Islet precursor cell (in vitro differentiated cells): Measurements from ENCODE around the gene CAPN7.

Source experiments
- DNase-seq: peaks from one replicate; pipeline ENCODE4 v3.0.0-alpha.2; 2018

The CAPN7 gene

DNA sequence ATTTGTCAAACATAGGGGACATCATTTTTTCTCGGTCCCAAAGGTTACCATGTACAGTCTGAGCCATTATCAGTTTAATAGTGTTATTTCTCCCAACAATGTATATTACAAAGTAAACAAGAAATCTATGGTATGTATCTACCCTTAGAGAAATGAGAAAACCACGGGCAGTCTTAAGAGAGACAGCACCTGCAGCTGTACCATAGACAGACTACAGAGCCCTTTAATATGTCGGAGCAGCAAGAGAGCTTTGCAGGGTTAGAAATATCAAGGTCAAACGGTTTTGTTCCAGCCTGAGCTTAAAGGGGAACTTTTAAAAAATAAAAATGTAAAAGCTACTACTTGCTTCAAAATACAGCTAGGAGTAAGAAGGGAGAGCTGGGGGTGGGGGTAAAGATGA, 73.2 kb downstream of the CAPN7 start:
- no peak for DNase-seq

DNA sequence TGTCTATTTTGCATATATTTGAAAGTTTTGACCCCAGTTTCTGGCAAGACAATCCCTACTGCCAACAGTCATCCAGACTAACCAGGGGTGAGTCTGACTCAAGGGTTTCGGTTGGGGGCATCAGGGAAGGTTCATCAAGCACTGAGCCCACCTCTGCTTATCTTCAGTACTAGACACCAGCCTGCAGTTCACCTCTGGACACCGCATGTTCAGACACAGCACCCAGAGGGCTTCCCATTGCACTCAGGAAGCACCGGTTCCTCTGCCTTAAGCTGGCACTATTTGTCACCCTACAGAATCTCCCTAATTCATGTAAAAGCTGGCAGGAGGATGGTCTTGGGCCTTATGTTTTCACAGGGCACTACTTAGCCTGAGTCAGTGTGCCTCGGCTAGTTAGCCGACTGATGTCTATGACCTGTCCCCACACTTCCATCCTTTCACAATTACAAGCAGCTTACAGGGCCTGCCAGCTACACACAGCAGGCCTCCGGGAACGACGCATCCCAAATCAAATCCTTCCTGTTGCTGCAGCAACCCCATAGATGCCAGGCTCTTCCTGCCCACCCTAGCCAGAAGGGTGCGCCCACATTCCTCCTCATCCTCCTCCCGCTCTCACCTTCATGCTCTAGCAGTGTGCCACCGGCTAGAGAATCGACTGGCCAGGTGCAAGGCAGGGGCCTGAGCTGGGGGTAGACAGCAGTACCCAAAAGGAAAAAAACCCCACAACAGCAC, 73.8 kb downstream of the CAPN7 start:
- no peak for DNase-seq

DNA sequence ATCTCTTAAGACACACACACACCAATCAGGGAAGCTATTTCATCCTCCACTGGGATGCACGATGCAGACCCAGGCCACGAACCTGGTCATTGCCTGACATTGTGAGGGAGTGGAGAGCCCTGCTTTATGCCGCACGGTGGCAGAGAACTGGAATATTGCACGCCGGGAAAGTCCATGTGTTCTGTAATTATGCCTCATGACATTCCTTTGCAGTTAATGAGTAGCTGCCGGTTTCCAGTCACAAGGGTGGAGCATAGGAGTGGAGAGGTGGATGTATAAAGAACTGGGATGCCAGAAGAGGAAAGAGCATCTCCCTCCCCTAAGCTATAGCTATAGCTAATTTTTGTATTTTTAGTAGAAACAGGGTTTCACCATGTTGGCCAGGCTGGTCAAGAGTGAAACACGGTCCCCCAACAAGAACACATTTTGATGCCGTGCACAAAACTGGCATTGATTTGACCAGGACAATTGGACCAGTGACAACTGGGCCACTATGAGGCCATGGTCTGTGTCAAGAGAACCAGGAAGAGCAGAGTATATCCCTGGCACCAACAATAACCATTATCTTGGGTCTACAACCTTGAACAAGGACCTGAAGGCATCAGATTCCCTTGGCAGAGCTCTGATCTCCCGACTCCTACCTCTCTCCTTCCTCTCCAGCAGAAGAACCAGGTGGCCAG, 74.9 kb downstream of the CAPN7 start:
- no peak for DNase-seq

DNA sequence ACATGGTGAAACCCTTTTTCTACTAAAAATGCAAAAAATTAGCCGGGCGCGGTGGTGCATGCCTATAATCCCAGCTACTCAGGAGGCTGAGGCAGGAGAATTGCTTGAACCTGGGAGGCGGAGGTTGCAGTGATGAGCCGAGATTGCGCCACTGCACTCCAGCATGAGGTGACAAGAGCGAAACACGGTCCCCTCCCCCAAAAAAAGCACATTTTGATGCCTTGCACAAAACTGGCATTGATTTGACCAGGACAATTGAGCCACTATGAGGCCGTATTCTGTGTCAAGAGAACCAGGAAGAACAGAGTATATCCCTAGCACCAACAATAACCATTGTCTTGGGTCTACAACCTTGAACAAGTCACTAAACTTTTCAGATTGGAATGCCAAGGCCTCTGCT, 75.8 kb downstream of the CAPN7 start:
- no peak for DNase-seq

DNA sequence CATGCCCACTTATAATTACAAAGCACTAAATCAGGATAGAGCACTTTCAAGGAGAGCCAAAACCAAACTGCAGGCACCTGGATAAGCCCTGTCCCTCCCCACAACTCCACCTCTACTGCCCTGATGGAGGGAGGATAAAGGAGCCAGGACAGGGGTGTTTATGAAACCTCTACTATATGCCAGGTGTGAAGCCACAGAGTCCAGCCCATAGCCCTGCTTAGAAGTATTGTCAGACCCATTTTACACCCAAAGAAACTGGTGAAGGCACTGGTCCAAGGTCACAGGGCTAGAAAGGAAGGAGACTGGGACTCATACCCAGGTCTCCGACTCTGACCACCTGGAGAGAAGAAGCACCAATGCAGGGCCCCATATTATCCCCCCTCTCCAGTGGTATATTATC, 77.7 kb downstream of the CAPN7 start:
- DNase-seq, result no peak

DNA sequence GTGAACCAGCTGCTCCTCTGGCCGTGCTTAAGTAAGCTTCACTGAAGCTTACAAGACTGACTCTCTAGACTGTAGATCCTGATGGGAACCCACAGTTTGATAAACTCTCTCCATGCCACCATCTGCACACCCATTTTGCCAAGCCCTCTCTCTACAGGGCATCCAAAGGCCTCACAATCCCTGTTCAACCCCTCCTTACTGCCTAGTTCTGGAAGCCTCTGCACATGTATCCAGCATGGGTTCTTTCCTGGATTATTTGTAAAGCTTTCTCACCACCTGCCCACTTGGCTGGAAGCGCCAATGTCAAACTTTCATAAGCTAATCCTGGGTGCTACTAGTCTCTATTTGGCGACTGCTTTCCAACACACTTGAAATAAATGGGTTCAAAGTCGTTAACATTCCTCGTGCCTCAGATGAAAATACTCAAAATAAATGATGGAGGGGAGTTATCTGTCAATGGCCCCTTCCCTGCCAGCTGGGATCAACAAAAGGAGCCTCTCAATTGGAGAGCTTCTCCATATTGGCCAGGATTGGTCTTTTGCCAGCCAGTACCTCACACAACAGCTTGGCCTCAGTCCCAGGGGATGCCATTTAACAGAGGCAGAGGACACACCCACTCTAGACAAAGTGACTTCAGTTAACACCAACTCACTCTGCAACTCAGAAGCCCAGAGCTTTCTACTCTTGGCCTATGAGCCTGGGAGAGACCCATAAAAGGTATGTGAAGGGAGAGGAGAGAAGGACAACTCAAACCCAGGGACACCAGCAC, 78.3 kb downstream of the CAPN7 start:
- no peak for DNase-seq

DNA sequence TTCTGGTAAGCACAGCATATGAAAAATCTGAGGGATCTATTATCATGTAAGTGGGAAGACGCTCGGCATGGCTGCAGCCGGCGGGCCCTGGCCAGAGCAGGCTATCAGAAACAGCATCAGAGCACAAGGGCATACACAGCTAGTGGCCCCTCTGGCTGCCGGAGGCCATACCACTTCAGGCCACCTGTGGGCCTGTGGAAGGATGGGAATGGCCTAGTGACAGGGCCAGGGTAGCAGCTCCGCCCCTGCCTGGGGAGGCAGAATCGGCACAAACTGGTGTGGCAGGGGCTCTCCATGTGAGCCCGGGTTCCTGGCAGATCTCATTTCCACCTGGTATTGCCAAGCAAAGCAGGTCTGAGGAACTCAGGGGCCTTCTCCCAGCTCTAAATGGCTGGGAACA, 80.0 kb downstream of the CAPN7 start:
- DNase-seq, result no peak

DNA sequence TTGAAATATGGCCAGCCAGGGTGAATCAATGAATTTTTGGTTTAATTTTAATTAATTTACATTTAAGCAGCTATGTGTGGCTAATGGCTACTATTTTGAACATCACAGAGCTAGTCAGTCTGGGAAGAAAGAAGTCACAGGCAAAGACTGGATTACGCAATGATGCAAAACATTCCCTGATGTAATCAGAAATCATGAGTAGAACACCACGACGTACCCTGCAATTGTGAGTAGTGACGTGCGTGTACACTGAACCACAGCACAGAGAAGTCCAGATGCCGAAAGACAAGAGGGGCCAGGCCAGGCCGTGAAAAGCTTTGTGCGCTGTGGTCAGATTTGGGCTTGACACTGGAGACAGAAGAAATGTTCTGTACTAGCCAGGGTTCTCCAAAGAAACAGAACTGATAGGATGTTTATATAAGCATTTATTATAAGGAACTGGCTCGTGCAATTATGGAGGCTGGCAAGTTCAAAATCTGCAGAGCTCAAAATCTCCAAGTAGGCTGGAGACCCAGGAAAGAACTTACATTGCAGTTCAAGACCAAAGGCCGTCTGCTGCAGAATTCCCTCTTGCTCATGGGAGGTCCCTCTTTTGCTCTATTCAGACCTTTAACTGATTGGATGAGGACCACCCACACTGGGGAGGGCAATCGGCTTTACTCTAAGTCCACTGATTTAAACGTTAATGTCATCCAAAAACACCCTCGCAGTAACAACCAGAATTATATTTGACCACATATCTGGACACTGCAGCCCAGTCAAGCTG, 81.7 kb downstream of the CAPN7 start:
- no peak for DNase-seq

DNA sequence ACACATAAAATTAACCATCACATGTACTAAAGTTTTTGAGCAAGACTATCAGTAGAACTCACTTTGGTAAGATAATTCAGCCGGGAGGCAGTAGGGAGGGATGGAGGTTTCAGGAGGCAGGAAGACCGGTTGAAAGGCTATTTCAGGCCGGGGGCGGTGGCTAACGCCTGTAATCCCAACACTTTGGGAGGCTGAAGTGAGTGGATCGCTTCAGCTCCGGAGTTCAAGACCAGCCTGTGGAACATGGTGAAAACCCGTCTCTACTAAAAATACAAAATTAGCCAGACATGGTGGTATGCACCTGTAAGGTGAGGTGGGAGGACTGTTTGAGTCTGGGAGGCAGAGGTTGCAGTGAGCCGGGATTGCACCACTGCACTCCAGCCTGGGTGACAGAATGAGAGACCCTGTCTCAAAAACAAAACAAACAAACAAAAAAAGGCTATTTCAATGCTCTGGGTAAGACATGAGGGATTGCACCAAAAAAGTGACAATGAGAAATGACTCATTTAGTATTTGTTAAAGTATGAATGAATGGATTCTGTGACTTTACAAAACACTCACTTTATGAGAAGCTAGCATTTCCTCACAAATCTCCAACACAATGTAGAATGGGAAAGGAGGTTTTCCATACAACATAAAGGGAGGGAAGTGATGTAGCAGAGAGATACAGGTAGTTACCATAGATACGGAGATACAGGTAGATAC, 82.4 kb downstream of the CAPN7 start:
- no peak for DNase-seq

DNA sequence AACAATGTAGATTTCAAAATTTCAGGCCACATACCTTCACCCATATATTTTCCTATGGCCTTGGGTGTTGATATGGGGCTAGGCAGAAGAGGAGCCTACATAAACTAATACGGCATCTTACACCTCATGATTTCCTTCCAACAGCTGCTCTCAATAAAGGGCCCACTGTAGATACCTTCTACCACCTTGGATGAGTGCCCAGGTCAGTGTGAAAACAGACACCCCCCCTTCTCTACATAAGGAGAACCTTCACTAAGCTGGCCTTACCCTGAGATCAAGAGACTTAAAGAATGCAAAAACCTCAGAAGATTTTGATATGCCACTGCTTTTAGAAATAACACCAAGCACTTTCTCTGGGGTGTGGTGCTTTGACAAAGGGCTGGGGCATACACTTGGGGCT, 83.6 kb downstream of the CAPN7 start:
- DNase-seq, result no peak

DNA sequence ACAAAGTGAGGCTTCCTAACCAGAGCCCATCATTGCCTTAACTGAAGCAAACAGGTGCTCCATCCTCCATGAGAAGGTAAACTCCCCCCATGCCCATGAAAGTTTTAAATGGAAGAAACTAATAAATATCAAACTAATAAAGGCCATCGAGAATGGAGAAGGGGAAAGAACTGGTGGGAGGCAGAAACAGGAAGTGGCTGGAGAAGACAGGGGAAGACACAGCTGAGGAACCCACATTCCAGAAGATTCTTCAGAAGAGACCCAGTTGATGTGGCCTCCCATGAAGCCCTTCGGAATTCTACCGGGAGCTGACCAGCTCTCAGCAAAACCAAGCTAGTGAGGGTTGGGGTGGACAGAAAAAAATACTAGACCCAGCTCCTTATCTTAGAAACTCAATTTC, 84.7 kb downstream of the CAPN7 start:
- no peak for DNase-seq

DNA sequence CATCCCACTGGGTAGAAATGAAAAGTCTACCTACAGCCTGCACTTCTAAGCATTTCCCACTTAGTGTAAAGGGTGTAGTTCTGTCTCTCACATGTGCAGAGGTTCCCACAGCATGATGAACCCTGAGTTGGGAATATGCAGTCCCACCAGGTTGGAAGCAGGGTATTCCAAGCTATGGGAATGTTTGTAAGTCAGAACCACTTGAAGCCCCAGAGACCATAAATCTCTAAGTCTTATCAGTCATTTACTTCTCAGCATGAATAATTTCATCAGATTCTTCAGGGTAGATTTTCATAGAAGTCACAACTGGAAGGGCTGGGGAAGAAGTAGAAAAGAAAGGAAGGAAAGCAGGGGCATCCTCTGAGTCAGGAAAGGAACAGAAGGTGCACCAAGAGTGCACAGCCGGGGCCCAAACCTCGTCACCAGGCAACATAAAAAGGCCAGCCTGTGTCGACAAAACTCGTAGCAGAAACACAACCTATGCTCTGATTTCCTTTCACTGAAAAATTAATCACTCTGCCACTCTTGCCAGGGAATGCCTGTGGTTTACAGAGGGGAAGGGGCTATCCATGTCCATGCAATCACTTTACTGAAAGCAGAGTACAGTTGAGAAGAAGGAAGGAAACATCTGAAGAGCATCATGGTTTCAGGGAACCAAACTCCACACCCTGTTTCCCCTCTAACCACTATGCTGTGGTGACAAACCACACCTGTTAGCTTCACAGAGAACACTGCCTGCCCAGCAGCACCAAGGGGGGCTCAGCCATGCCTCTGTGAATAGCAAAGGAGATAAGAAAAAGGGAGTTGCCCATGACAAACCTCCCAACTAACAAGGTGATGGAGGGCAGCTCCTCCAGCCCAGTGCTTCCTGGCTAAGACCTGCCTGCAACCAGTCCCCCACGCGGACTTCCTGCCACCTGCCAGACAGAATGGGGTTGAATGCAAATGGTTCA, 85.8 kb downstream of the CAPN7 start:
- DNase-seq, result no peak

DNA sequence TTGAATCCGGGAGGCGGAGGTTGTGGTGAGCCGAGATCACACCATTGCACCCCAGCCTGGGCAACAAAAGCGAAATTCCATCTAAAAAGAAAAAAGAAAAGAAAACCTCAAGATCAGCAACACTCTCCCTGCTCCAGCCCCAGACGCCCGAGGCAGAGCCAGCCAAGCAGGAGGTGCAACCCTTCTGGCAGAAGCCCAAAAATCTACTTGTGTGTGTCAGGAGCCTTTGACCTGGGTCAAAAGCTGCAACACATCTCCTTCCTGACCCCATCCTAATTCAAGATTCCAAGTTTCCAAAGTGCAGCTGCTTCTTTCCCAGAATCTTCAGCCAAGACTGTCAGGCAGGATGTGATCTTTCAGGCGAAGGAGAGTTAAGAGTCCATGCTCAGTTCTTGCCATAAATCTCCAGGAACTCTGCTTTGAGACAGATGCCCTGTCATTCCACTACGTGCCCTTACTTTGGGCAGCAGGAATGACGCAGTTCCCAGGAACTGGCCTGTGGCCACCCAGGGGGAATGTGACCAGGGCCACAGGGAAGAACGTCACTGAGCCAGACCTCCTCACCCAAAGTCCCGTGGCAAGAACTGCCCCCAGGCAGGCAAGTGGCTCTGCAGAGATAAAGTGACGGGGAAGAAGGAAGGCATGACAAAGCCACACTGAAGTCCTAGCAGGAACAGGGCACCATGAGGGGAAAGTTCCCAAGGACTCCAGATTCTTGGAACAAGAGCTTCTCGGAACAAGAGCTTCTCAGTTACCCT, 86.9 kb downstream of the CAPN7 start:
- peak; percentile 76 for DNase-seq

DNA sequence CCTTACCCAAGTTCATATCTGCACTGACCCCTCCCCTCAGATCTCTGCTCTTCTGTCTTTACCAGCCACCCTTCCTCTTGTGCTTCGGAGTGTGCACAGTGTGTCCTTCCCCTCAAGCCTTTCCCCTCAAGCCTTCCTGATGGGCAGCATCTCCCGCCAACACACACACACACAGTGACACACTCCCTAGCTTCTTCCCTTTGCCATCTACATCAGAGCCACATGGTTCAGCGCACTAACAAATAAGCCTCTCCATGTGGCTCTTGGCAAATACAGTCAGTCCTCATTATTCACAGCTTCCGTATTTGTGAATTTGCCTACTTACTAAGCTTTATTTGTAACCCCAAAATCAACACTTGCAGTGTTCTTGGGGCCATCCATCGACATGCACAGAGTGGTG, 88.9 kb downstream of the CAPN7 start:
- no peak for DNase-seq

DNA sequence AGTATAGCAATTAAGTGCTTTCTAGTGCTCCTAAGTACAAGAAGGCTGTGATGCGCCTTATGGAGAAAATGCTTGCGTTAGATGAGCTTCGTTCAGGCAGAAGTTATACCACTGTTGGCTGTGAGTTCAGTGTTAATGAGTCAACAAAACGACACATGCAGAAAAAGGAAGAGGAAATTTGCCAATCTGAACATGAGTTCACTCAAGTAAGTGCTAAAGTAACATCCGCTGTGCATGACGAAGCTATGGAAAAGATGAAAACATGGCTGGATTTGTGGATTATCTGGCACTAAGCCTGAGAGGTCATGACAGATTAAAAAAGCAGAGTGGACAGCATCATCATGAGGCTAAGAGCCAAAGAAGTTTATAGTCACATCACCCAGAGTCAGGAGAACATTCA, 89.5 kb downstream of the CAPN7 start:
- no peak for DNase-seq

DNA sequence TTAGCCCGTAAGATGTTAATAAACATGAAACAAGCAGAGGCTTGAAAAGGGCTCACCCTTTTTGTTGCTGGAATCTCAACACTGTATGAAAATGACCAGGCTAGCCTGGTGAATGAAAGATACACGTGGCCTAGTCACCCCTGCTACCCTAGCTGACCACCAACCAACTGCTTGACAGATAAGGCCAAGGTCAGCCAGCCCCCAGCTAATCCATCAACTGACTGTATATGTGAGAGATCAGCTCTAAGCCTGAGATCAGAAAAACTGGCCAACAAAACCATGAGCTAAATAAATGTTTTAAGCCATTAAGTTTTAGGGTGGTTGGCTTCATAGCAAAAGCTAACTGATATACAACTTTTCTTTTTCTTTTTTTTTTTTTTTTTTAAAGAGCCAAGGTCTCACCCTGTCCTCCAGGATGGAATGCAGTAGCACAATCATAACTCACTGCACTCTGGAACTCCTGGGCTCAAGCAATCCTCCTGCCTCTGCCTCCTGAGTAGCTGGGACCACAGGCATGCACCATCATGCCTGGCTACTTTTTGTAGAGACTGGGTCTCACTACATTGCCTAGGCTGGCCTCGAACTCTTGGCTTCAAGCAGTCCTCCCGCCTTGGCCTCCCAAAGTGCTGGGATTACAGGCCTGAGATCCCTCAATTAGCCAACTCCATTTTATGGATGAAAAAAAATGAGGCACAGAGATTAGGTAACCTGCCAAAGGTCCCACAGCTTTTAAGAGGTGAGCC, 91.7 kb downstream of the CAPN7 start:
- no peak for DNase-seq

DNA sequence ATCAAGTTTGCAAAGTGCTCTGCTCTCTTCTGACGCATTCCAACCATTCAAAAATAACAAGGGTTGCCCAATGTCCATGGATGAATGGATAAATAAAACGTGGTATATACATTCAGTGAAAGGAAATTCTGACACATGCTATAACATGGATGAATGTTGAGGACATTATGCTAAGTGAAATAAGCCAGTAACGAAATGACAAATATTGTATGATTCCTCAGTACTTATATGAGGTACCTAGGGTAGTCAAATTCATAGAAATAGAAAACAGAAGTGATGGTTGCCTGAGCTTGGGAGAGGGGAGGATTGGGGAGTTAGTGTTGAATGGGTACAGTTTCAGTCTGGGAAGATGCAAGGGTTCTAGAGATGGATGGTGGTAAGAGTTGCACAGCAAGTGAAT, 92.5 kb downstream of the CAPN7 start:
- no peak for DNase-seq

DNA sequence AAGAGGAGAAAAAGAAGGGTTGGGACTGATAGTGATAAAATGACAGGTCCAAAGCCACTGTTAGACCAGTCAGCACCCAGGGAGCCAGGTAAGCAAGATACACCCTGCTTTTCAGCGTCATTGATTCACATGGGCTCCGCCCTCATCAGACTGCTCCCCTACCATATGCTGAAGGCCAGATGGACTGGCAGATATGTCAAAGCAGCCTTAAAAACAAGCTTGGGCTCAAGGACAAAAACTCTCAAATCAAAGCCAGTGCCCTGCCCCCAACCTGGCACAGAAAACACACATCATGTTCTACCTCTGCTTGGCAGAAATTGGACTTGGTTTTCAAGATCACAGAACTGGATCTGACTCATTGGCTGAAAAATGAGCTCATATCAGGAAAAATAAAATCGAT, 93.0 kb downstream of the CAPN7 start:
- no peak for DNase-seq

DNA sequence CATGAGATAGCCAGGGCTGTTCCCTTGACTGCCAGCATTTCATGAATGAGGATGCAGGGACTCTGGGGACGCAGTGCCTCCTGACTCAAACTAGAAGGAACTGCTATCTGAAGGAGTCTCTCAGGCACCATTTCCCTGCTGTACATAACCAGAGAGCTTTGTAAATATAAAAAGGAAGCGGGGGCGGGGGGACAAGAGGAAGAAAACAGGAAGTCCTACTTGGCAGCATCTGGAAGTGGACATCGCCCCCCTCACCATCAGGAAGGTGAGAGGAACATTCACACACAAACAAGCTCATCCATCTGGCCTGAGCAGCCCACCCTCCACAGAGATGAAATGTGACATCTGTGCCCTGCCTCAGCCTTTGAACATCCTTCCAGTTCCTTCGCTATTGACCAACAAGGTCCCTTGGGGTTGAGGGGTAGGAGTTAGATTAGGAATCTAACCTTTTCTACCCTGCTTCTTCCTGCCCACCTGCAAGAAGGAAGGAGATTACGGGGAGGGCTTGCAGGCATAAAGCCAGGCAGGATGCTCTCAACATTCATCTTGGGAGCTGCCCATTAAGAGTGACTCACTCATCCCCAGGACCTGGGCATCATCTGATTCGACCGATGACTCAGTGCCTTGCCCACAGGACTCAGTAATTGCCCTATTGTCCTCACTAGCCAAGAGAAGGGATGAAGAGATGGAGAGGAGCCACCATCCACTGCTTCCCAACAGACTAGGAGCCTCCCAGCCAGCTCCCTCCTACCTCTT, 94.5 kb downstream of the CAPN7 start:
- DNase-seq, result peak; percentile 93
